DMS79 (cell line): ENCODE measurements around the gene AK6.
"Not testable (repeated sequence)": the region's sequence is repeated elsewhere in the genome, so short reads cannot be mapped to it uniquely, and the experiment has no call there.

Source experiments
- DNase-seq: peaks from one replicate; lab custom pipeline; 2025; lab: John Stamatoyannopoulos, UW

Gene AK6

GRCh38 chr5:69335341-69335935 is 33.9 kb downstream of the AK6 start:
- DNase-seq: no peak

- no peak for DNase-seq
These were observed 34.5 kb downstream of the AK6 start for GRCh38 chr5:69334793-69335268.

GRCh38 chr5:69333668-69334315 is 35.5 kb downstream of the AK6 start:
- not testable (repeated sequence) for DNase-seq

GRCh38 chr5:69331528-69332445 is 37.5 kb downstream of the AK6 start:
- no peak for DNase-seq

- no peak for DNase-seq
These were observed 39.3 kb downstream of the AK6 start for GRCh38 chr5:69329905-69330489.

GRCh38 chr5:69326365-69326764 is 43.0 kb downstream of the AK6 start:
- DNase-seq: no peak

- DNase-seq: no peak
These were observed 51.9 kb downstream of the AK6 start for GRCh38 chr5:69317391-69317790.

- no peak for DNase-seq
These were observed 53.3 kb downstream of the AK6 start for GRCh38 chr5:69315972-69316371.

- no peak for DNase-seq
These were observed 55.9 kb downstream of the AK6 start for GRCh38 chr5:69313428-69313827.

GRCh38 chr5:69312459-69313160 is 56.7 kb downstream of the AK6 start:
- no peak for DNase-seq

GRCh38 chr5:69309380-69309779 is 59.9 kb downstream of the AK6 start:
- DNase-seq: no peak

- no peak for DNase-seq
These were observed 61.2 kb downstream of the AK6 start for GRCh38 chr5:69308046-69308553.

- DNase-seq: no peak
These were observed 63.8 kb downstream of the AK6 start for GRCh38 chr5:69305512-69305911.
